Keratinocyte (primary cell): ENCODE results near the gene DNAJC5G. TPM values are rescaled to one million over a fixed set of nuclear protein-coding genes. Genes with fewer than 3 reads are reported as not detected.

Experiments used
- DNase-seq: peaks from one replicate; pipeline ENCODE4 v3.0.0-alpha.2; 2011; ENCODE audit warnings: low read depth, missing footprints, low spot score
- FAIRE-seq: peaks from 2 replicates; lab custom pipeline; 2011; peaks lifted over from hg19 to GRCh38; lab: Jason Lieb, UNC
- H2AFZ ChIP-seq: 2 replicates; pipeline ENCODE4 v1.6.0; 2012; ENCODE audit warnings: low read length, control low read depth, inconsistent platforms; ENCODE audit not compliant: control insufficient read depth
- H3K27ac ChIP-seq: 2 replicates; pipeline ENCODE4 v1.5.1; 2011; ENCODE audit warnings: low read length; ENCODE audit not compliant: control insufficient read depth, insufficient read depth
- H3K27me3 ChIP-seq: 3 replicates; pipeline ENCODE4 v1.6.0; 2011; ENCODE audit warnings: low read length; ENCODE audit not compliant: control insufficient read depth, insufficient read depth; ENCODE audit errors: extremely low read depth
- H3K36me3 ChIP-seq, 2 experiments: 2 replicates in 1 of 2; 3 replicates in 1 of 2; pipeline ENCODE4 v1.5.1; 2011; ENCODE audit warnings: low read length in 2 of 2, mild to moderate bottlenecking in 1 of 2; ENCODE audit not compliant: control insufficient read depth in 2 of 2, insufficient read depth in 2 of 2; ENCODE audit errors: extremely low read depth in 1 of 2
- H3K4me1 ChIP-seq: 3 replicates; pipeline ENCODE4 v1.5.1; 2011; ENCODE audit warnings: low read length; ENCODE audit not compliant: control insufficient read depth, insufficient read depth; ENCODE audit errors: extremely low read depth
- H3K4me2 ChIP-seq: 3 replicates; pipeline ENCODE4 v1.6.0; 2011; ENCODE audit warnings: low read depth, low read length; ENCODE audit not compliant: control insufficient read depth, insufficient read depth; ENCODE audit errors: extremely low read depth
- H3K4me3 ChIP-seq, 3 experiments: fragments of 200-600 bp in 1 of 3; sonication (generic) in 1 of 3; 2 replicates in 2 of 3; 3 replicates in 1 of 3; pipeline ENCODE4 v1.5.1; 2011 to 2016; ENCODE audit warnings: low read length in 3 of 3, mild to moderate bottlenecking in 3 of 3, control low read depth in 2 of 3, inconsistent platforms in 1 of 3, low read depth in 1 of 3, mixed read lengths in 1 of 3, mixed run types in 1 of 3, moderate library complexity in 1 of 3; ENCODE audit not compliant: control insufficient read depth in 2 of 3, insufficient read depth in 2 of 3; ENCODE audit errors: extremely low read depth in 1 of 3
- H3K79me2 ChIP-seq: 2 replicates; pipeline ENCODE4 v1.6.0; 2012; ENCODE audit warnings: low read length; ENCODE audit not compliant: control insufficient read depth, insufficient read depth
- H3K9ac ChIP-seq: 3 replicates; pipeline ENCODE4 v1.6.0; 2011; ENCODE audit warnings: low read length; ENCODE audit not compliant: control insufficient read depth, insufficient read depth; ENCODE audit errors: extremely low read depth
- H3K9me1 ChIP-seq: 3 replicates; pipeline ENCODE4 v1.6.0; 2011; ENCODE audit warnings: low read length; ENCODE audit not compliant: control insufficient read depth, insufficient read depth; ENCODE audit errors: extremely low read depth
- H3K9me3 ChIP-seq: 2 replicates; pipeline ENCODE4 v1.5.1; 2012; ENCODE audit warnings: low read depth, low read length; ENCODE audit not compliant: control insufficient read depth
- H4K20me1 ChIP-seq: 3 replicates; pipeline ENCODE4 v1.6.0; 2011; ENCODE audit warnings: low read length; ENCODE audit not compliant: control insufficient read depth, insufficient read depth; ENCODE audit errors: extremely low read depth
- EZH2 ChIP-seq: IDR thresholded peaks from one replicate; pipeline ENCODE4 v1.6.1; 2012; ENCODE audit warnings: inconsistent platforms, mild to moderate bottlenecking, low read length, moderate library complexity
- dilution Hi-C: fragments of 300-500 bp; cut with MboI; formaldehyde crosslinking; loops from one replicate; pipeline ENCODE4 v1.7.0; 2020; ENCODE audit warnings: low sequenced_read_pairs; ENCODE audit not compliant: extremely low pct_ligation_motif_present
- polyA plus RNA-seq, 5 experiments: library from polyadenylated mRNA; depleted of rRNA in 3 of 5; stranded (reverse) in 3 of 5; stranded (forward) in 1 of 5; unstranded in 1 of 5; fragments of >200 nt; gene quantifications; 1 replicate in 1 of 5; 2 replicates in 3 of 5; 3 replicates in 1 of 5; pipeline versions ENCODE4 v1.2.1 to v1.2.3, GENCODE V29; 2011 to 2012; ENCODE audit warnings: missing spikeins in 2 of 5, low read depth in 1 of 5, low replicate concordance in 1 of 5
- TF ChIP-seq, protein P1 (sequence below), 3 experiments: IDR thresholded peaks in 1 of 3; conservative IDR thresholded peaks in 1 of 3; optimal IDR thresholded peaks in 1 of 3; 2 replicates in 2 of 3; 3 replicates in 1 of 3; pipeline versions ENCODE3 to v1.5.1; 2011; ENCODE audit warnings: low read length in 3 of 3, mild to moderate bottlenecking in 3 of 3, moderate library complexity in 2 of 3, control low read depth in 1 of 3, inconsistent platforms in 1 of 3; ENCODE audit not compliant: insufficient read depth in 2 of 3; ENCODE audit errors: extremely low read depth in 1 of 3

Gene DNAJC5G
- polyA plus RNA-seq, 1 donor (not counting 4 experiments of a cell fraction or from before 2014, with no cell fraction given): not detected

DNA sequence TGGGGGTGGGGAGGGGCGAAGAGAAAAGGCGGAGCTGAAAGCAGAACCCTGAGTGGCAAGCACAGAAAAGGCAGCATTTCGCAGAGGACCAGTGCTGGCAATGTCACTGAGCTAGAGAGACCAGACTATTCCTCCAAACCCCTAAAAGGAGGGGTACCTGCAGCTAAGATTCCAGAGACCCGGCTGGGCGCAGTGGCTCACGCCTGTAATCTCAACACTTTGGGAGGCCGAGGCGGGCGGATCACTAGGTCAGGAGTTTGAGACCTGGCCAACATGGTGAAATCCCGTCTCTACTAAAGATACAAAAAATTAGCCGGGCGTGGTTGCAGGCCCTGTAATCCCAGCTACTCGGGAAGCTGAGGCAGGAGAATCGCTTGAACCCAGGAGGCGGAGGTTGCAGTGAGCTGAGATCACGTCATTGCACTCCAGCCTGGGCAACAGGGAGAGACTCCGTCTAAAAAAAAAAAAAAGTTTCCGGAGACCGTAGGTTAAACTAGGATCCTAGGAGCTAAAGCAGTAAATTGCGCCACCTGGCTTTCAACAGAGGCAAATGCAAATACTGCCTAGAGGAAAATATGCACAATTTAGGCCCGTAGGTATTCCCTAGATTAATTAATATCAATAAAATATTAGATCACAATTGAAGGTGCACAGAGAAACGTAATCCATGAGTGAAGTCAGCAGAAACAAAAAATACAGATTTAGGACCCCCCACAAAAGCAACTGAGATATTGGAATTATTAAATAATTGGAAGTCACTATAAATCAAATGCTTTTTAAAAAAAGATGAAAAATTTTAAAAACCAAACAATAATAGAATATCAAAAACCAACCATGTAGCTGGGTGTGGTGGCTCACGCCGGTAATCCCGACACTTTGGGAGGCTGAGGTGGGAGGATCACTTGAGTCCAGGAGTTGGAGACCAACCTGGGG is 28.1 kb downstream of the DNAJC5G start:
- Histone ChIP-seq H2AFZ (peak overlapping the region; percentile 84), H3K79me2 (no peaks in the 10 kb centered on the region), H3K9me3 (no peaks in the 10 kb centered on the region), H4K20me1 (no peaks in the 10 kb centered on the region), H3K4me3 (peak overlapping the region in 1 of 3 experiments; percentile 31), H3K4me1 (no peaks in the 10 kb centered on the region), H3K36me3 (no peaks in the 10 kb centered on the region), H3K9ac (no peak overlapping the region), H3K4me2 (peak overlapping the region; percentile 57), H3K27me3 (peaks cover 38% of the 10 kb centered on the region), H3K27ac (no peak overlapping the region), H3K9me1 (no peaks in the 10 kb centered on the region)
- TF ChIP-seq, protein P1, sequence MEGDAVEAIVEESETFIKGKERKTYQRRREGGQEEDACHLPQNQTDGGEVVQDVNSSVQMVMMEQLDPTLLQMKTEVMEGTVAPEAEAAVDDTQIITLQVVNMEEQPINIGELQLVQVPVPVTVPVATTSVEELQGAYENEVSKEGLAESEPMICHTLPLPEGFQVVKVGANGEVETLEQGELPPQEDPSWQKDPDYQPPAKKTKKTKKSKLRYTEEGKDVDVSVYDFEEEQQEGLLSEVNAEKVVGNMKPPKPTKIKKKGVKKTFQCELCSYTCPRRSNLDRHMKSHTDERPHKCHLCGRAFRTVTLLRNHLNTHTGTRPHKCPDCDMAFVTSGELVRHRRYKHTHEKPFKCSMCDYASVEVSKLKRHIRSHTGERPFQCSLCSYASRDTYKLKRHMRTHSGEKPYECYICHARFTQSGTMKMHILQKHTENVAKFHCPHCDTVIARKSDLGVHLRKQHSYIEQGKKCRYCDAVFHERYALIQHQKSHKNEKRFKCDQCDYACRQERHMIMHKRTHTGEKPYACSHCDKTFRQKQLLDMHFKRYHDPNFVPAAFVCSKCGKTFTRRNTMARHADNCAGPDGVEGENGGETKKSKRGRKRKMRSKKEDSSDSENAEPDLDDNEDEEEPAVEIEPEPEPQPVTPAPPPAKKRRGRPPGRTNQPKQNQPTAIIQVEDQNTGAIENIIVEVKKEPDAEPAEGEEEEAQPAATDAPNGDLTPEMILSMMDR (optimal IDR thresholded peaks at IDR 0.05 in 1 of 3, IDR thresholded peaks at IDR 0.05 in 1 of 3, conservative IDR thresholded peaks at IDR 0.05 in 1 of 3; ENCODE audit: extremely low read depth in 1 of 3, insufficient read depth in 2 of 3, low read length in 3 of 3): peak; percentile 49 to 68 (median 64)
- no peak for TF ChIP-seq EZH2
- FAIRE-seq (peak; percentile 32), DNase-seq (peak; percentile 42)
- dilution Hi-C loops: no loop called here

DNA sequence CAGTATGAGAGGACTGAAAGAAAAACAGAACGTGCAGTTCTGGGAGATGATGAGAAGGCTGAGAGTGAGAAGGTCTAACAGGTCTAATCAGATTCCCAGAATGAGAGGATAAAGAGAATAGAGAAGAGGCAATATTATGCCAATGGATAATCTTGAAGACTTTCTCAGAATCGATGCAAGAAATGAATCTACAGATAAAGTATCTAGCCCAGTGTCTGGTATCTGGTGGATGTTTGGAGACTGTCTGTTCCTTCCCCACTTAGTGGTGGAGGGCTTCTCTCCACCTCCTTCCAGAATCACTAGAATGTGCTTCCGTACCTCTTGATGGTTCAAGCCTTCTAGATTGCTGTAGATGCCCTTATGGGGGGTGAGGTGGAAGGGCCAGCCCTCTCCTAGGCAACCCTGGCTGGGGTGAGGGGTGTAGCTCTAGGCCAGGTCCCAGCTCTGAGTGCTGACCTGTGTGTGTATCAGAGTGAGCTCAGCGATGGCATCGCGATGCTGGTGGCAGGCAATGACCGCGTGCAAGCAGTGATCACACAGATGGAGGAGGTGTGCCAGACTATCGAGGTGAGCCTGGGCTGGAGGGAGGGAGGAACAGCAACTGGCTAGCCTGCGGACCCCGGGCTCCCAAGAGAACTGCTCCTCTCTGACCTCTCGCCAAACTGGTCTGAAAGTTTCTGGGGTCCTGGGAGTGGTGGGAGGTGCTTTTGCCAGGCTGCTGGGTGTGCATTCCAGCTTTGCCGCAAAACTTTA is 29.4 kb downstream of the DNAJC5G start:
- Histone ChIP-seq H3K36me3 (peaks cover 0 to 3% of the 10 kb centered on the region in 2 experiments), H3K9me3 (no peaks in the 10 kb centered on the region), H3K4me3 (no peak overlapping the region), H3K4me1 (no peaks in the 10 kb centered on the region), H3K9ac (no peak overlapping the region), H4K20me1 (peaks cover 2% of the 10 kb centered on the region), H3K4me2 (no peak overlapping the region), H3K79me2 (no peaks in the 10 kb centered on the region), H3K9me1 (no peaks in the 10 kb centered on the region), H3K27me3 (peaks cover 41% of the 10 kb centered on the region), H2AFZ (no peak overlapping the region), H3K27ac (no peak overlapping the region)
- DNase-seq: no peak
- FAIRE-seq: no peak
- dilution Hi-C loops: no loop called here
- TF ChIP-seq EZH2: no peak
- TF ChIP-seq, protein P1 (optimal IDR thresholded peaks at IDR 0.05 in 1 of 3, IDR thresholded peaks at IDR 0.05 in 1 of 3, conservative IDR thresholded peaks at IDR 0.05 in 1 of 3; ENCODE audit: extremely low read depth in 1 of 3, insufficient read depth in 2 of 3, low read length in 3 of 3): no peak
